Fibroblast of villous mesenchyme (primary cell): ENCODE results near the gene TBC1D23. TPM values are rescaled to one million over a fixed set of nuclear protein-coding genes. Genes with fewer than 3 reads are reported as not detected.

Source experiments
- DNase-seq: peaks from one replicate; pipeline ENCODE4 v3.0.0-alpha.2; 2010; ENCODE audit warnings: low read depth
- H3K4me3 ChIP-seq: 2 replicates; pipeline ENCODE4 v1.5.1; 2011; ENCODE audit warnings: low read depth, mild to moderate bottlenecking, low read length
- total RNA-seq: library from RNA; depleted of rRNA; stranded (reverse); fragments of >200 nt; gene quantifications from 2 replicates; pipeline ENCODE4 v1.2.3, GENCODE V29; 2012
- TF ChIP-seq, protein P1 (sequence below): IDR thresholded peaks from 2 replicates; pipeline ENCODE4 v1.5.1; 2012; ENCODE audit warnings: low read depth, mild to moderate bottlenecking, low read length; ENCODE audit not compliant: insufficient read depth

Gene TBC1D23
- total RNA-seq, 1 donor: 90.2 TPM

DNA sequence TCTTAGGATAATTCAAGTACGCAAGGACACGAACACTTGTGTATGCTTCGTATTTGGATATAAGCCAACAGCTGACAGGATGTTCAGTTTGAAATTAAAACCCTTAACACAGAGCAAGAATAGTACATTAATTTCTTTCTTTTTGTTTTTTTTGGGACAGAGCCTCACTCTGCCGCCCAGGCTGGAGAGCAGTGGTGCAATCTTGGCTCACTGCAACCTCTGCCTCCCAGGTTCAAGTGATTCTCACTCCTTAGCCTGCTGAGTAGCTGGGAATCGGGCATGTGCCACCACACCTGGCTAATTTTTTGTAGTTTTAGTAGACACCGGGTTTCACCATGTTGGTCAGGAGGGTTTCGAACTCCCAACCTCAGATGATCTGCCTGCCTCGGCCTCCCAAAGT, 107.6 kb downstream of the TBC1D23 start:
- DNase-seq: no peak
- TF ChIP-seq, protein P1, sequence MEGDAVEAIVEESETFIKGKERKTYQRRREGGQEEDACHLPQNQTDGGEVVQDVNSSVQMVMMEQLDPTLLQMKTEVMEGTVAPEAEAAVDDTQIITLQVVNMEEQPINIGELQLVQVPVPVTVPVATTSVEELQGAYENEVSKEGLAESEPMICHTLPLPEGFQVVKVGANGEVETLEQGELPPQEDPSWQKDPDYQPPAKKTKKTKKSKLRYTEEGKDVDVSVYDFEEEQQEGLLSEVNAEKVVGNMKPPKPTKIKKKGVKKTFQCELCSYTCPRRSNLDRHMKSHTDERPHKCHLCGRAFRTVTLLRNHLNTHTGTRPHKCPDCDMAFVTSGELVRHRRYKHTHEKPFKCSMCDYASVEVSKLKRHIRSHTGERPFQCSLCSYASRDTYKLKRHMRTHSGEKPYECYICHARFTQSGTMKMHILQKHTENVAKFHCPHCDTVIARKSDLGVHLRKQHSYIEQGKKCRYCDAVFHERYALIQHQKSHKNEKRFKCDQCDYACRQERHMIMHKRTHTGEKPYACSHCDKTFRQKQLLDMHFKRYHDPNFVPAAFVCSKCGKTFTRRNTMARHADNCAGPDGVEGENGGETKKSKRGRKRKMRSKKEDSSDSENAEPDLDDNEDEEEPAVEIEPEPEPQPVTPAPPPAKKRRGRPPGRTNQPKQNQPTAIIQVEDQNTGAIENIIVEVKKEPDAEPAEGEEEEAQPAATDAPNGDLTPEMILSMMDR: no peak
- H3K4me3 ChIP-seq: no peak overlapping the region

DNA sequence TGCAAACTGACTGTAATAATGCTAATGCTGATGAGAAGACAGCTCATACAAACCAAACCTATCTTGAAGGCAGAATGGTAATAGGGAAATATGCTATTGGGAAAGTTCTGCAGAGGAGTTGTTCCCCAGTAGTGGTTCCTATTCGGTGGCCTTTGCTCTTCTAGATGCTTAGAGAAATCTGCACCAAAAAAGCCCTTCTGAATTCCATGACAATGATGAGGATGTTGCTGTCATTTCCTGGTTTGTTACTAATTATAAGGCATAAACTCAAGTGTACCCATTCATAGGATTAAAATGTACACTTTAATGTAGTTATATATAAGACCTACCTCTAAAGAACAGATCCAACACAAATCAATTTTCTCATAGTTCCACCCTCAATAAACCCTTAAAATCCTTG, 110.0 kb downstream of the TBC1D23 start:
- no peak for DNase-seq
- no peak overlapping the region for H3K4me3 ChIP-seq
- TF ChIP-seq, protein P1: no peak

DNA sequence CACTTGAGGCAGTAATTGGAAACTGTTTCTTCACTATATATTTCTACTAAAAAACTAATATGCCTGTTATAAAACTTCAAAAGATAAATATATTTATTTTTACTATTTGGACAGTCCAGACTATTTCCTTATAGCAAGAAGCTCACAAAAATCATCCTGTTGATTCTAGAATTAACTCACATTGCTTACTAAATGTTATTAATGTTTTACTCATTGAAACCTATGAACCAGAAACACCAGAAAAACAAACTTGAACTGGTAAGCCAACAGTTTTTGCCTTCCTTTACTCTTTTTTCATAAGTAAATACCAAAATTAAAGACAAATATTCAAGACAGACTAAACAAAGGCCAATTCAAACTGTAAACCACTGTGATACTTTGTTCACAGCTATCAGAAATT, 113.7 kb downstream of the TBC1D23 start:
- no peak for DNase-seq
- no peak overlapping the region for H3K4me3 ChIP-seq
- TF ChIP-seq, protein P1: no peak

Other genes starting within 250 kb of the TBC1D23 start
- 146 and 213 TPM in 2 replicates for gene FILIP1L, start 146.5 kb upstream of the TBC1D23 start, total RNA-seq
- 23.2 and 25.0 TPM in 2 replicates for gene NIT2, start 73.8 kb downstream of the TBC1D23 start, total RNA-seq
- gene TOMM70, start 140.1 kb downstream of the TBC1D23 start, total RNA-seq: 47.4 and 65.2 TPM in 2 replicates
- gene LNP1, start 140.5 kb downstream of the TBC1D23 start, total RNA-seq: 4.2 and 4.7 TPM in 2 replicates
- 31.2 and 53.1 TPM in 2 replicates for gene TMEM45A, start 231.6 kb downstream of the TBC1D23 start, total RNA-seq